ENCODE measurements around the gene SLC43A3. TPM values are rescaled to one million over a fixed set of nuclear protein-coding genes. Genes with fewer than 3 reads are reported as not detected.

Gene SLC43A3
- total RNA-seq, 1 experiment from 2014 or later = 64.5 TPM

GRCh38 chr11:57427727-57428082, 784 bp upstream of the SLC43A3 start:
- DNase-seq (ENCODE audit: low read depth) = no peak

GRCh38 chr11:57426439-57426928, 437 bp downstream of the SLC43A3 start:
- DNase-seq (ENCODE audit: low read depth) = no peak

DNA sequence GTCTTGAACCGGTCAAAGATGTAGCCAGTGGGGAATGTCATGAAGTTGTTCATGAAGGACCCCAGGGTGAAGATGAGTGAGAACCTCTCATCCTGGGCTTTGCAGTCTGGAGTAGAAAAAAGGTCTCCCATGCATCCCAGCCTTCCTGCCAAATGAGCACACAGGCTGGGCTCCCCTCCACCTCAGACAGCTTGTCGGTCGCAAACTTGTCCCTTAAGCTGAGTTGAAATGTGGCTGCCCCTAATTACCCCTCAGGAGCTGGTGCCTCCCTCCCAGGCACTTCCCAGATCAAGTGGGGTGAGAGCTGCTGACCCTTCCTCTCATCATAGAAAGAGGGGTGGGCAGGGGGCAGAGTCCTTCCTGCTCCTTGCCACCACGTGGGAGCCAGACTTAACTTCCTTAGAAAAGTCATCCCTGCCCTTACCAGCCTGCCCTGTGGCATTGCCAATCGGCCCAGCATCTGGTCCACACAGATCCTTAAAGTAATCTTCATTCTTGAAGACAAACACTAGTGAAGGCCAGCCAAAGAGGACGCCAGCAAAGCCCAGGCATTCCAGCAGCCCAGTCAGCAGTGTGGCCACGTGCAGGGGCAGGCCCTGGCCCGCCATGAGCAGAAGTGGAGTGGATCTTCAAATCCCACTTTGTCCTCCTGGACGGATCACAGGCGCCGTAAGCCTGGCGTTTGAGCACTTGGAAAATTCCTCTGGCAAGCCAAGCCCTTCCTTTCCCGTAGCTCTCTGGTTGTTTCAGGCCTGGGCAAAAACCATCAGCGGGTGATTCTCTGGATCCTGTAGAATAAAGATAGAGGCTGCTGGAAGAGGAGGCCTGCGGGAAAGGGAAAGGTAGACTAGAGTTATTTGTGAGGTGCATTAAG, 1.1 kb downstream of the SLC43A3 start:
- DNase-seq (ENCODE audit: low read depth) = peak; percentile 41

DNA sequence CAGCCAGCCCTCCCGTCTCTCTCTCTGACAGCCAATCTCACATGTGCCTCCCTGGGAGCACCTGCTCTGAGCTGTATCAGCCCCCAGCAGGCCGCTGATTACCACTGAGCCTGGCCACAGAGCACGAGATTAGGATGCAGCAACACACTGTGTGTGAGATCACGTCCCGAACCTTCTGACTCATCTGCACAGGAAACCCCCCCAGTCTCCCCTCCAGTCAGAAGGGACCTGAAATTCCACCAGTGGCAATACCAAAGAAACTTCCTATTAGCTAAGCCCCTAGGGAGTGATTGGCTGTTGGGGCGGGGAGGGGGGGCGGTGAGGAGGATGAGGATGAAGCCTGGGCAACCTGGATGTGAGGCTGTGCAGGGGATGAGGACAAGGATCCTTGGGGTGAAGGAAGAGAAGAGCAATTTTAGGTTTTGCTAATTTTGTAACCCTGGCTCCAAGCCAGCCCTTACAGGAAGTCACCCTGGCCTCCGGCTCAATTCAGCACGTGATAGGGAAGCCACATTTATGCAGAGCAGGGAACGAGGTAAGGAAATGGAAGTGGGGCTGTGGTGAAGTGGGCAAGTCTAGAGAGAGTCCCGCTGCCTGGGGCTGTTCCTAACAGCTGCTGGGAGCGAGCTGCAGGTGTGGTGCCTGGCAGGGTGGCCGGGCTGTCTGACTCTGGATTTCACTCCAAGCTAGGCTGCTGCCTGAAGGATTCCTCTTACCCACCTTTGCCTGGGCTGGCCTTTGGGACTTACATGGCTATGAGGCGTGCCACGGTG, 1.9 kb downstream of the SLC43A3 start:
- DNase-seq (ENCODE audit: low read depth) = peak; percentile 93

DNA sequence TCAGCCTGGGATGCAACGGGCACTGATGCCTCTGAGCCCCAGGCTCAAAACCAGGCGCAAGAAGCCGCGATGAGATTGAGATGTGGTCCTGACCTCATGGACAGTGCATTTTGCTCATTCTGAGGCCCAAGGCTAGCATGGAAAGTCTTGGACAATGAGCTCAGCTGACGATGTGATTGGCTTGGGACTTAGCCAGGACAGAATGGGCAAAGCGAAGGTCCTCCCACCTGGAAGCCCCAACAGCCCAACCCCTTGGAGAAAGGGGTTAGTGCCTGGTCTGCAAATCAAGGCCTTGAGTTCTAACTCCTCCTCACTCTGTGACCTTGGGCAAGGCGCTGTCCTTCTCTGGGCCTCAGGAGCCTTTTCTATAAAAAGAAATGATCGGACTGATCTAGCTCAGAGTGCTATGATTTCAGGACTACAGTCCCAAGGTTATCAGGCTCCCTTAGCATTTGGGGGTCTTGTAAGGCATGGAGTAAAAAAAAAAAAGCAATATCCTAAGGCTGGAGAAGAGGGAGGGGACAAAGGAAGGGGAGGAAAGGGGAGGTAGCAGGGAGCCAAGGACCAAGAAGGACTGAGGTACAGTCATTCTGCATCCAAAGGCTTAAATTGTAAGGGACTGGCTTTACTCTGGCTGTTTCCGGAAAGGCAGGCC, 2.7 kb downstream of the SLC43A3 start:
- no peak for DNase-seq (ENCODE audit: low read depth)

DNA sequence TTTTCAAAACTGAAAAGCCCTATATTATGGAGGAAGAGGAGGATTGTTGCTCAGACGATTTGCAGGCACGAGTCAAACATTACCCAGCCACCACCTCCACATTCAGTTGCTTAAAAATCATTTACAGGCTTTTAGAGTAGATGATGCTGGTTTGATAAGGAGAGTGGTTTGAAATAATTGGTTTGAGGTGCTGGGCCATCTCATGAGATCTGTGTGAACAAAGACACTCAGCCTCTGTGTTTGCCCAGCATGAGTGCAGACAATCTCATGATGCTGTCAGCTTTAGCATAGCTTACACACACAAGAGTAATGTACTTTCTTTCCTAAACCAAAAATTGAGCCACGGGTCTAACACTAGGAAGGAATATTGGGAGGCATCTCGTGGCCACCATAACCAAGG, 4.3 kb downstream of the SLC43A3 start:
- no peak for DNase-seq (ENCODE audit: low read depth)

DNA sequence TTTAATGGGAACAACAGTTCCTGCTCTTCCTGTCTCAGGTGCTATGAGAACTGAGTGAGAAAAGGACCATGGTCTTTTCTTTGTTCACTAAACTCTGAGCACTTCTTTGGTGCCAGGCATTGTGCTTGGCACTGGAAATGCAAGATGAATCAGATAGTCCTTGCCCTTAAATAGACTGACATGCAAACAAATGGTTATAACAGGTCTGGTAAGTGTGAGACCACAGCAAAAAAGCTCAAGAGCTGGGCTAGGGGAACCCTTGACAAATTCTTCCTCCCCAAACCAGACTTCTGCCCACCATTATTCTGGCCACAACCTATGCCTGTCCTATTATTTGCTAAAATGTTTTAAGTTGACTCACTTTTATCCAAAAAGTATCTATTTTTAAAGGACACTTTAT, 5.1 kb downstream of the SLC43A3 start:
- DNase-seq (ENCODE audit: low read depth) = no peak

DNA sequence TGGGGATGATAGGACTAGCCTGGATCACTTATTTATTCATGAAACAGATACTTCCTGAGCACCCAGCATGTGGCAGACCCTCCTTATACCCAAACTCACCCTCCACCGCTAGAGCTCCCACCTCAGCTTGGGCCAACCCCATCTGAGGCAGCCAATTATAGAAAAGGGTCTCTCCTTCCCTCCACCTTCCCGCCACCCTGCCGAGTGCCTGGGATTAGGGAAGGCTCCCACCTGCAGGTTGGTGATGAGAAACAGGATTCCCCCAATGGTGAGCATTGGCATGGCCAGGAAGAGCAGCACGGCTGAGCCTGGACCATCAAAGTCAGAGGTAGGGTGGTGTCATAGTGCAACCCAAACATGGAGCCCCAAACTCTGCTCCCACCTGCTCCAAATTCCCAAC, 5.9 kb downstream of the SLC43A3 start:
- DNase-seq (ENCODE audit: low read depth) = no peak

- no peak for DNase-seq (ENCODE audit: low read depth)
Observed at GRCh38 chr11:57419146-57419545, 7.8 kb downstream of the SLC43A3 start.

GRCh38 chr11:57418131-57418530, 8.8 kb downstream of the SLC43A3 start:
- no peak for DNase-seq (ENCODE audit: low read depth)

- no peak for DNase-seq (ENCODE audit: low read depth)
Observed at GRCh38 chr11:57417056-57417455, 9.9 kb downstream of the SLC43A3 start.

DNA sequence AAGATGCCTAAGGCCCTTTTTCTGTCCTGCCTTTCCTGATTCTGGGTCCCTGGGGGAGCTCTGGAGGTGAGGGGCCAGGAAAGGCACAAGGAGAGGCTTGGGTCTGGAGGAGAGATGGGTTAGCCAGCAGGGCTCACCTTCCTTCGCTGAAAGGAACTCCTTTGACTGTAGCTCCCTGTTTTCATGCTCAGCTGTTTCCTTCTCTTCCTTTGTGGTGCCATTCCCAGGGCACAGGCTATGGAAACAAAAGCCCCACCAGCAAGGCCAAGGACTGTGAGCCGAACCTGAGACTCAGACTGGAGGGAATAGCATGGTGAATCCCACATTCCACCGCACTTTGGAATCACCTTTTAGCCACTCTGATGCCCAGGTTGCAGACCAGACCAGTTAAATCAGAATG, 10.5 kb downstream of the SLC43A3 start:
- no peak for DNase-seq (ENCODE audit: low read depth)

DNA sequence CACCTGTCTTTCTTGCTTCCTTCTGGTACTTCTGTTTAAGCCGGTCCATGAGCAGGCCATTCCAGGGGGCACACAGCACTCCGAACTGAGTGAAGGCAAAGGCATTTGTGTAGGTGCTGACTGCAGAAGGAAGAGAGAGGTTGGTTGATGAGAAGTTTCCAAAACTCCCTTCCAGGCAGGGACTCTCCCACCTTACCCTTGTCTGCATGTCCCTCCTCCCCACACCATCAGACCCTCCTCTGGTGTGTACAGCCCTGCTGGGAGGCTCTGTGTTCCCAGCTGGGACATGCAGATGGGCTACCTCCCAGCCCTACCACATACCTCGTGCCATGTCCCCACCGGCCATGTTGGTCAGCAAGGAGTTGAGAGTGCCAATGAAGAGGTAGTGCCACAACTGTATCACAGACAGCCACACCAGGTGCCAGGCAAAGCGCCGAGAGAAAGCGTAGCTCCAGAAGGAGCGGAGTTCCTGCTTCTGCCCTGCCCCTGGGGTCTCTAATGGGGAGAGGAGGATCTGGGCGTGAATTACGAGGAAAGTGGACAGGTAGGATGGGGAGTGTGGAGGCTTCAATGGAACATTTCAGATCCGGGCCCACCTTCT, 12.2 kb downstream of the SLC43A3 start:
- no peak for DNase-seq (ENCODE audit: low read depth)

DNA sequence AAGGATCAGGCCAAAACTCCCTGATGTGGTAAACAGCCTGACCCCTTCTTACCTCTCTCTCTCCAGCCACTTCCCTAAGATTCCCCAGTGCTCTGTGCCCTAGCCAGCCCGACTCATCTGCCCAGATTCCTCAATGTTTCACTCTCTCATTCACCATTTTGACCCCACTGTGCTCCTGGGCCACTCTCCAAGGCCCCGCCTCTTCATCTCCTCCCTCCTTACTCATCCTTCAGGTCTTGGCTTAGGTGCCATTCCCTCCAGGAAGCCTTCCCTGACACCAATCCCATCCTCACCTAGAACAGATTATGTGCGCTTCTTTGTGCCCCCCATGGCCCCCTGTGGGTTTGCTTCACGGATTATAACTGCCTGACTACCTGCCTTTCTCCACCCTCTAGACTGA, 13.2 kb downstream of the SLC43A3 start:
- no peak for DNase-seq (ENCODE audit: low read depth)

- peak; percentile 52 for DNase-seq (ENCODE audit: low read depth)
Observed at GRCh38 chr11:57410287-57410686, 16.6 kb downstream of the SLC43A3 start.

- DNase-seq (ENCODE audit: low read depth) = no peak
Observed at GRCh38 chr11:57409321-57410100, 17.4 kb downstream of the SLC43A3 start.

DNA sequence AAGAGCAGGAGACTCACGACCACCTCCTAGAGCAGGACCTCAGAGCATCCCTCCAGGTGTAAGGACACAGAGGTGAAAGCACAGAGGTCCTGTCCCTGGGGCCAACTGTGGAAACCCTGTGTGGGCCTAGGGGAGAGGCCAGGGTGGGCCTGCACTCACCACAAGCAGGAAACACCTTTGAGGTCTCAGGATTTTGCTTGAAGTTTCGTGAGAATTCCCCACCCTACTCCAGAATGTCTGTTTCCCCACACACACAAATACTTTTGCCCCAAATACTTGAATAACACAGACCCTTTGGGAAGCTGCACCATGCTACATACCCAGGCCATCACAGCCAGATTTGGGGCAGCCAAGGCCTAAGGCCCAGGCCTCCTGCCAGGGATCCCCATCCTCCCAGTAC, 18.1 kb downstream of the SLC43A3 start:
- DNase-seq (ENCODE audit: low read depth) = no peak

- DNase-seq (ENCODE audit: low read depth) = no peak
Observed at GRCh38 chr11:57407941-57408475, 18.9 kb downstream of the SLC43A3 start.

DNA sequence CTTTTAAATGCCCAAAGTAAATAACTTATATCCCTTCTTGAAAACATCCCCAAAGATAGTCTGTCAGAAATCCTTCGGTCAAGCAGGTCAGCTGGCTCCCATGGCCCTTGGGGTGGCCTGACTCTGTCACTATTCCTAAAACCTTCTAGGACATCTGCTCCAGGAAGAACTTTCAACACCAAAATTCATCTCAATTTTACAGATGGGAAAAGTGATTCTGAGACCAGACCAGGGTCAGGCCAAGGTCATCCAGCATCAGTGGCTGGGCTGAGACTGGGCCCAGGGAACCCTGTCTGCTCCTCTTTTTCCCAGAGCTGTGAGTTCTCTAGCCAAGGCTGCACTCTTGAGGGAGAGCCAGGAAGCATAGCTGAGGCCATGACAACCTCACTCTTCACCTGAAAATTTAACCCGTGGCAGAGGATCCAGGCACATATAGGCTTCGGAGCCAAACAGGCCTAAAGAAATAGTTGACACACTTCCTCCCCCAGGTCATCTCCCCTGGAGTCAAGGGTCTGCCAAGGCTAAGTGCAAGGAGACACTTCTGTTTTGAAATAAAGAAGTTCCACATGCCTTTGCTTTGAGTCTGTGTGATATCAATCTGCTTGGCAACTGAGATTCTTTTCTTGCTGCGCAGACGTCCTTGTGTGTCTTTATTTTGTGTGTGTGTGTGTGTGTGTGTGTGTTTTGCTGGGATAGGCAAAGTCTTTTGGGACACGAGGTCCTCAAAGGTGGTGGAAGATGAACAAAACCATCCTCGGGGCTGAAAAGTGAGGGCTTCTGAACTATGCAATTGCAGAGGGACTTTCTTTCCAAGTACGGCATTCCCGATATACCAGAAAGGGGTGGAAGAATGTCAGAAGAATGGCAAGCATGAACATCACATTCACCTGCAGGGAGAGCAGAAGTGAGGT, 19.7 kb downstream of the SLC43A3 start:
- DNase-seq (ENCODE audit: low read depth) = no peak
